Eye (tissue), 1 donor: Measurements from ENCODE around the gene DOK1.

Experiments used
- DNase-seq: peaks from one replicate; pipeline ENCODE4 v3.0.0-alpha.2; 2015

Gene DOK1

DNA sequence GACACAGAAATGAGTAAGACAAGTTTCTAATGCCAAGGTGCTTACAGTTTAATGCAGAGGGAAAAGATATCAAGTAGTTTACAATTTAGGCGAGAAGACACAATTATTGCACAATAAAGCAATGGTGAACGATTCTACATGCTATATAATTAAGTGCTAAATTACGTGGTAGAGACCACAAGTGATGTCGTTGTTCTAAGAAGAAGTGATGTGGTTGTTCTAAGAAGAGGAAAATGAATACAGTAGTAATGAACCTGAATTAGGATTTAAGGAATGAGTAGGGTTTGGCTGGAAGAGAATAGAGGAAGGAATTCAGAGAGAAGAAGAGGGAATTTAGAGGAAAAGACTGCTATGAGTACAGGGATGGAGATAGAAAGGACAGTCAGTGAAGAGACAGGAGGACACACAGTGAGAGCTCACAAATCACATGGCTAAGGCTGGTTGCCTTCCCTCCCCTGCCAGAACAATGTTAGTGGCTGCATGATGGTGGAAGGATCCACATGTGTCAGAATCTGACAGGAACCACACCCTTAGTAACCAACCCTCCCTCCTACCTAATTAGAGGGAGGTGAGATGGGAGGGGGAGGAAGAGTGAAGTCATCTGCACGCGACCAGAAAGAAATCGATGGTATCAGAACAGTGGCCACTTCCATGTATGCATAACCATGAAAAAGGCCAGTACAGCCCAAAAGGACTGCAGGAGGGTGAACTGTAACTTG, 48.9 kb downstream of the DOK1 start:
- no peak for DNase-seq

DNA sequence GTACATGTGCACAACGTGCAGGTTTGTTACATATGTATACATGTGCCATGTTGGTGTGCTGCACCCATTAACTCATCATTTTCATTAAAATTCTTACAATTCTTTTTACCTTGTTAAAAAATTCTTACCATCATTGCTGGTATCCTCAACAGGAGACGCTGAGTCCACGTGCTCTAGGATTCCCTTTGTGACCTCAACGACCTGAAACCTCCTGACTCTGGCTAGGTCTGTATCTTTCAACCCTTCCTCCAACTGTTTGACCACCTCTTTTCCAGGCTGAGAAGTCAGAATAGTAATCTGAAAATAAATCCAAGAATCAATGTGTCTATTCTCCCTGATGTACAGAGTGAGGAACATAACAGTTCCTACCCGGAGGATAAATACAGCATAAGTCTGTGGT, 52.4 kb downstream of the DOK1 start:
- DNase-seq = no peak
